ENCODE results near the gene POLR3E. TPM values are rescaled to one million over a fixed set of nuclear protein-coding genes. Genes with fewer than 3 reads are reported as not detected.

POLR3E gene
- total RNA-seq, 1 donor from 2014 or later: 106 TPM

DNA sequence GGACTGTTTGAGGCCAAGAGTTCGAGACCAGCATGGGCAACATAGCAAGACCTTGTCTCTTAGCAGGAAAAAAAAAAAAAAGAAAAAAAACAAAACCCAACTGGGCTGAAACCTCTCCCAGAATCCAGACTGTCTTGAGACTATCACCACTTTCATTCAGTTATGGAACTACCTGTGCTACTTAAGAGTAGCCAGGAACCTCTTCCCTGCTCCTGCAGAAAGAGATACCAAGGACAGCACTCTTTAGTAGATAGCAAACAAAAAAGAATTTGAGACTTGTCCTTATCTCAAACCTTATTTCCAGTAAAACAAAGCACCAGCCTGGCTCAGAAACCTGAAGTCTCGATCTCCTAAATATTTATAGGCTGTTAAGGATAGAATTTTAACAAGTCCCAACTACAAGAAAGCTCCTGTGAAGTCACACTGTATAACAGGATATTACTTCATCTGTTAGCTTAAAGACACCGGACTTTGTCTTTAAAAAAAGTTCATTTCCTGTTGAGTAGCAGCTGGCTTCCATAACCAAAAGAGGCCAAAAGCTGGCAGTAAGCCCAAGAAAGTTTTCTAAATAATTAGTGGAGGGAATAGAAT, 72.1 kb downstream of the POLR3E start:
- no peak overlapping the region for H3K27ac Mint-ChIP-seq
- intact Hi-C loops (cut with micrococcal nuclease): no loop called here
- no peaks in the 10 kb centered on the region for H3K27me3 Mint-ChIP-seq (ENCODE audit: low read depth)
- H3K4me1 Mint-ChIP-seq (ENCODE audit: low read depth): peaks cover 65% of the 10 kb centered on the region
- H3K9me3 Mint-ChIP-seq: no peaks in the 10 kb centered on the region
- no peak overlapping the region for H3K4me3 Mint-ChIP-seq (ENCODE audit: low read depth)
- peaks cover 66% of the 10 kb centered on the region for H3K36me3 Mint-ChIP-seq (ENCODE audit: low read depth)
- no peak for DNase-seq (ENCODE audit: low spot score)

DNA sequence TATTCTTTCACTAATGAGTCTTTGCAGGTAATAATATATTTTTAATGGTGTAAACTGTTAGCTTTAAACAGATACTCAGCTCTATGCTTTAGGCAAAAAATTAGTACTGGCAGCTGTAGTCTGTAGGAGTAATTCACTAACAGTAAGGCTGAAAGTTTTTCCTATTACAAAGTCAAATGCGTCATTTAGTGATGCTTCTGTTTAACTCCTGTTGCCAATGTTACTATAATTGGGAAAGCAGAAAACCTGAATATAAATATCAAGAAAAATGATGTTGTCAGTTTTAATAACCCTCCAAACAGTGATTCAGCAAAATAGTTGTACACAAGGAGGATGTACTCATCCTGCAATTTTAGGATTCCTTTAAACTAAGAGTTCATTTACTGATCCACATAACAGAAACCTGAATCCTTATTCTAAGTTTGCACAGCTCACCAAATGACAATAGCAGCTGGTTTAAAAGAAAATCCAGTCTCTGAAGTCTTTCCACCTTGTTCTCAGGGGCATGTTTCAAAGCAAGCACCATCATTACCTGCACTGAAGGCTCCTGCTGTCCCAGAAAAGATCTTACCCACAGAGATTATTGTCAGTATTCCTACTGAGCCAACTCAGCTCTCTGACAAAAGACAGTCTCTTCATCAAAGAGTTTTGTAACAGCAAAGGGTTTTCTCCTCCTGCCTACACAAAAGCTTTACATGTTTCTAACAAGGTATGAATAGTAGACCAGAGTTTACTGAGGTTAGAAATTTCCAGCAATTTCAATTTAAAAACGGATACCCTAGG, 73.0 kb downstream of the POLR3E start:
- no peak for DNase-seq (ENCODE audit: low spot score)
- Mint-ChIP-seq H3K27ac (peak overlapping the region; percentile 38), H3K27me3 (ENCODE audit: low read depth) (peaks cover under 1% of the 10 kb centered on the region), H3K4me1 (ENCODE audit: low read depth) (peaks cover 63% of the 10 kb centered on the region), H3K9me3 (no peaks in the 10 kb centered on the region), H3K4me3 (ENCODE audit: low read depth) (peak overlapping the region; percentile 37), H3K36me3 (ENCODE audit: low read depth) (peaks cover 57% of the 10 kb centered on the region)
- intact Hi-C loops (cut with micrococcal nuclease): loop anchor here (1.0 to 5.0 kb wide), 3 partner anchors 17 to 418 kb away; partner anchors contain the start of gene UQCRC2

DNA sequence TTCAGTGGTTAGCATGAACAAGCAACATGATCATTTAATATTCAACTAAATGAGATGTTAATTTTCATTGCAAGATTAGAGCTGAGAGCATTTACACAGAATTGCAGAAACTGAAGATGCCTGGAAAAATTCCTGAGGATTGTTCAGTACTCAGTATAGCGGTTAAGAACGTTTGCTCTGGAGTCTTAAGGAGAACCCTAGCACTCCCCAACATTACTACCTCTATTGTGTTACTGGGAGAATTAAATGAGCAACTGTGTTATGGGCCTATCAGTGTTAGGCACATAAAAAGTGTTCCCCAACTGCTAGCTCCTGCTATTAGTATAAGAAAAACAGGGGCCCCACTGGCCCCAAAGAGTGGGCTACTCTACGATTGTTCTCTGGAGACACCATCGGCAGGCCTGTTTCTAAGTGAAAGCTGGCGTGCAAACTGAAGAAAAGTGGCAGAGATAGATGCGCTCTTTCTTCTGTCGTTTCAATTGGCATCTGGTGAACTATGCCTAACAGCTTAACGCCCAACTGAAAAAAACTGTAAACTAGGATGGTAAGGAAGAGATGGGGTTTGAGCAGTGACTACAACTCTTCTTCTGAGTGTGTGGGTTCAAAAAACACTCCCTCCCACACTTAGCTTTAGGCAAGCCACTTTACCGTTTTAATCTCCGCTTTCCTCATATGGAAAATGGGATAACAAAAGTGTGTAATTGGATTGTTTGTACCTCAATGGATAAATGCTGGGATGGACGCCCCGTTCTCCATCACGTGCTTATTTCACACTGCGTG, 75.9 kb downstream of the POLR3E start:
- H3K9me3 Mint-ChIP-seq: no peaks in the 10 kb centered on the region
- H3K27me3 Mint-ChIP-seq (ENCODE audit: low read depth): peaks cover 5% of the 10 kb centered on the region
- peak overlapping the region; percentile 93 for H3K27ac Mint-ChIP-seq
- DNase-seq (ENCODE audit: low spot score): no peak
- H3K4me3 Mint-ChIP-seq (ENCODE audit: low read depth): peak overlapping the region; percentile 95
- peaks cover 39% of the 10 kb centered on the region for H3K36me3 Mint-ChIP-seq (ENCODE audit: low read depth)
- intact Hi-C loops (cut with micrococcal nuclease): loop anchor here (1.0 to 5.0 kb wide), 4 partner anchors 16 to 421 kb away; partner anchors contain the start of gene UQCRC2
- H3K4me1 Mint-ChIP-seq (ENCODE audit: low read depth): peaks cover 47% of the 10 kb centered on the region

DNA sequence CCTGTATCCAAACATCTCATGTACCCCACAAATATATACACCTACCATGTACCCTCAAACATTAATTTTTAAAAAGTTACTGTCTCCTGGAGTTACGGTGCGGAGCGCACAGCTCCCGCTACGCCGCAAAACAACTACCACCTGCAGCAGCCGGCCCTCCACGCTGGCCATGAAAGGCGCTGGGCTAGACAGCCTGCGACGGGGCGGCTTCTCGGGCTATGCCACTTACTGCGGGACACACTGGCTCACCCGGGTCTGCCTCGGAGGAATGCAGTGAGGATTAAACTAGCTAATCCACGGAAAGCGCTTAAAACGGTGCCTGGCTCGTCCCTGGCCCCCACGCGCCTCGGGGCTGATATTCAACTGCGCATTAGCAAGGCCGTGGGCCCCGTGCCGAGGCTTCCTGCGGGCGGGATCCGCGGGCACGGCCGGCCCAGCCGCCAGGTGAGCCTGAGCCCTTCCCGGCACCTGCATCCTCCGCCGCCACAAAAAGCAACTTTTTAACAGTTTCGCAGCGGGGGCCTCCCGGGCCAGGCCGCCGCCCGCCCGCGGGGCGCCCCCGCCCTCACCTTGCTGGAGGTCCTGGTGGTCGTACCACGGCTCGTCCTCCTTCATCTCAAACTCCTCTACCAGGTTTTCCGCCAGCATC, 76.6 kb downstream of the POLR3E start:
- H3K4me3 Mint-ChIP-seq (ENCODE audit: low read depth): peak overlapping the region; percentile 95
- peak; percentile 35 for DNase-seq (ENCODE audit: low spot score)
- peaks cover 42% of the 10 kb centered on the region for H3K4me1 Mint-ChIP-seq (ENCODE audit: low read depth)

DNA sequence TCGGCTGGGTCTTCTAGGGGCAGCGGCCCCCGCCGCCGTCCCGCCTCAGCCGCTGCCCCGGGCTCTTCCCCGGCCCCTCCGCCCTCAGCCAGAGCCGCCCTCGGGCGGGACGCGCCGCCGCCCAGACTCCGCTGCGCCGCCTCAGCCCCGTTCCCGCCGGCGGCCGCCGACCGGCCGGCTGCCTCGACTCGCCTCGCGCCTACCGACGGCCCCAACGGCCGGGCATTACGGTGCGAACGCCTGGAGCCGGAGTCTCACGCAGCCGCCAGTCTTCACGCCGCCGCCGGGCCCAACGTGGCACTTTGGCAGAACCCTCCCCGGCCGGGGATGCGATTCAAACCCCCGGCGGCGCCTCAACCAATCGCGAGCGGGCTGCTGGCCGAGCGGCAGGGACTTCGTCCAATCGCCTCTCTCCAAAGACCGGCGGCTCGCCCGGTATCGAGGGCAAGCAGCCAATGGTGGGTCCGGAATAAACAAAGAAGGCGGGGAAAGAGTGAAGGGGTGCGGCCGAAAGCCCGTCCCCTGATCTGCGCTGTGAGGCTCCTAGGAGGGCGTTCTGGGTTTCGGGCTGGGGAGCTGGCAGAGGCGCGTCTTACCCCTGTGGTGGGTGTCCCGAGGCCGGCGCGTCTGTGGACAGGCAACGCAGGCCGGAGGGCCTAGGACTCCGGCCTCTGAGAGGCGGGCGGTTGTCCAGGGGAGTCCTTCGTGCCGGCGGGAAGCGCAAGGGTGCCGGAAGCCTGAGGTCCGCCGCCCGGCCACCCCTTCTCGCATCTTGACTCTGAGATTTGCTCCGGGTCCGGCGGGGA, 77.3 kb downstream of the POLR3E start, which contains the start of gene CDR2:
Gene CDR2 (minus strand): TSS at position 309 of the 806 bp plus-strand sequence. CDS start 310 bp downstream, outside the sequence.
- intact Hi-C loops (cut with micrococcal nuclease): loop anchor here (1.0 to 5.0 kb wide), 3 partner anchors 21 to 422 kb away; partner anchors contain the start of gene UQCRC2
- Mint-ChIP-seq H3K4me1 (ENCODE audit: low read depth) (peaks cover 36% of the 10 kb centered on the region), H3K27me3 (ENCODE audit: low read depth) (peaks cover 5% of the 10 kb centered on the region), H3K4me3 (ENCODE audit: low read depth) (peak within 1 kb of the TSS; percentile 95), H3K27ac (peak within 1 kb of the TSS; percentile 93), H3K36me3 (ENCODE audit: low read depth) (peaks cover 30% of the 10 kb centered on the region), H3K9me3 (no peaks in the 10 kb centered on the region)
- peak; percentile 98 for DNase-seq (ENCODE audit: low spot score)

More for the DNA sequence above, 76.6 kb downstream of the POLR3E start:
- H3K27me3 Mint-ChIP-seq (ENCODE audit: low read depth): peaks cover 5% of the 10 kb centered on the region
- no peaks in the 10 kb centered on the region for H3K9me3 Mint-ChIP-seq
- H3K36me3 Mint-ChIP-seq (ENCODE audit: low read depth): peaks cover 35% of the 10 kb centered on the region
- H3K27ac Mint-ChIP-seq: peak overlapping the region; percentile 93
- intact Hi-C loops (cut with micrococcal nuclease): loop anchor here (1.0 to 5.0 kb wide), 5 partner anchors 16 to 421 kb away; partner anchors contain the start of gene UQCRC2

DNA sequence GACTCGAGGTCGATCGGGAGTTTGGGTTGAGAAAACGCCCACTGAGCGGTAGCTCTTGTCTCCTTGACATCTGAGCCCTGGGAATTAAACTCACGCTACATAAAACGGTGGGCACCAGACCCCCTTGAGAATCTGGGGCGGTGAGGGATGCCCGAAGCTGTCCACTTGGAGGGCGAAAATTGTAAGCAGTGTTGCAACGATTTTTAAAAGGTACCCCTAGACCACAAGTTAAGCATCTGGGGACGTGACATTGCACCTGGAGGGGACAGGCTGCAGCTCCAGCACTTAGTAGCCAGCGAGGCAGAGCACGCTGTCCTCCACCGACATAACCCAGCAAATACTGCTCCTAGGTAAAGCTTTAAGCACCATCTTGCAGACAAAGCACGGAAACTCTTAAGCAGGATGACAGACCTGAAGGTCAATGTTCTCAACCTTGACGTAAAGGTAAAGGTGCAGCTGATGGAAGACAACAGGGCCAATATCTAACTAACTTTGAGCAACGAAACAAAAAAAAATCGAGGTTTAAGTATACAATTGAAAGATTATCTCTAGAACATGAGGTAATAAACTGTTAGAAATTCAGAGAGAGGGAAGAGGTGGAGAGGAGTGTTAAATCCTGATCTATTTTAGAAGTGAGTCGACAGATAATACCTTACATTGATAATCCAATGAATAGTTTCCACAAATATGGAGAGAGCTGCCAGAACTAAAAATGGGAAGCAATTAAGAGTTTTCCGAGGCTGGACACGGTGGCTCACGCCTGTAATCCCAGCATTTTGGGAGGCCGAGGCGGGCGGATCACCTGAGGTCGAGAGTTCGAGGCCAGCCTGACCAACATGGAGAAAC, 78.1 kb downstream of the POLR3E start:
- Mint-ChIP-seq H3K27ac (no peak overlapping the region), H3K9me3 (no peaks in the 10 kb centered on the region), H3K4me3 (ENCODE audit: low read depth) (peak overlapping the region; percentile 92), H3K4me1 (ENCODE audit: low read depth) (peaks cover 31% of the 10 kb centered on the region), H3K27me3 (ENCODE audit: low read depth) (peaks cover 5% of the 10 kb centered on the region), H3K36me3 (ENCODE audit: low read depth) (peaks cover 29% of the 10 kb centered on the region)
- intact Hi-C loops (cut with micrococcal nuclease): no loop called here
- no peak for DNase-seq (ENCODE audit: low spot score)

DNA sequence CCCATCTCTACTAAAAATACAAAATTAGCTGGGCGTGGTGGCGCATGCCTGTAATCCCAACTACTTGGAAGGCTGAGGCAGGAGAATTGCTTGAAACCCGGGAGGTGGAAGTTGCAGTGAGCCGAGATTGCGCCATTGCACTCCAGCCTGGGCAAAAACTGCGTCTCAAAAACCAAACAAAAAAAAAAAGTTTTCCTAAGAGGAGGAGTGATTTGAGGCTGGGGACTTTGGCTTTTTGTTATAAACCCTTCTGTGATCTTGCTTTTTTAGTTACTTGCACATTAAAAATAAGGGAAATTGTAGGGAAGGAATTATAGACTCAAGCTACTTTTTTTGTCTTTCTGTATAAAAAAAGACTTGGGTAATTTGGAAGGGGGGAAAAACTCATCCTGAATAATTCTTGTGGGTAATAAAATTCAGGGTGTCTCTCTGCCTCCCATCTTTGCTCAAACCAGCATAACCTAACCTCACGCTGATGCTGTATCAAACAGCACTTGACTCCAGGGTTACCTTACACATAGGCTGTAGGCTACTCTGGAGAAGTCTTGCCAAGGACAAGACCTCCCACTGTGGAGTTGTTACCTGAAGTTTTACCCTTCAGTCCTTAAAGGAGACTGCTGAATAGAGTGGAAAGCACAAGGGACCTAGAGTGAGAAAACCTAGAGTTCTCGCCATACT, 78.9 kb downstream of the POLR3E start:
- no peak for DNase-seq (ENCODE audit: low spot score)
- Mint-ChIP-seq H3K4me3 (ENCODE audit: low read depth) (no peak overlapping the region), H3K4me1 (ENCODE audit: low read depth) (peaks cover 29% of the 10 kb centered on the region), H3K27ac (no peak overlapping the region), H3K27me3 (ENCODE audit: low read depth) (peaks cover 5% of the 10 kb centered on the region), H3K36me3 (ENCODE audit: low read depth) (peaks cover 26% of the 10 kb centered on the region), H3K9me3 (no peaks in the 10 kb centered on the region)
- intact Hi-C loops (cut with micrococcal nuclease): no loop called here

DNA sequence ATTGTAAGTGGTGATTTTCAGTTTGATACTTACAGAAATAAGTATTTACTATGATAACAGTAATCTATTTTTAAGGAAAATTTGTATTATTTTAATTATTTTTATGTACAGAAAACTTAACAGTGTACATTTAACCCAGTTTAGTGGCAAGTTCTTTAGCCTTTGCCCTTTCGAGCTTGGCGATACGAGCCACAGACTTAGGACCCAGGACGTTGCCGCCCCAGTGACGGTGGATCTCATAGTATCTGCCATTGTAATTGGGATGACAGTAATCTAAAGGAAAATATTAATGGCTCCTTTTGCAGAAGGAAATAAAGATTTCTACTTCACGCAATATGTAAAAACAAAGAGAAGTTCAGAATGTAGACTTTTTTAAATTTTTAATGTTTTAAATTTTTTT, 82.4 kb downstream of the POLR3E start:
- Mint-ChIP-seq H3K4me3 (ENCODE audit: low read depth) (no peak overlapping the region), H3K27ac (no peak overlapping the region)

DNA sequence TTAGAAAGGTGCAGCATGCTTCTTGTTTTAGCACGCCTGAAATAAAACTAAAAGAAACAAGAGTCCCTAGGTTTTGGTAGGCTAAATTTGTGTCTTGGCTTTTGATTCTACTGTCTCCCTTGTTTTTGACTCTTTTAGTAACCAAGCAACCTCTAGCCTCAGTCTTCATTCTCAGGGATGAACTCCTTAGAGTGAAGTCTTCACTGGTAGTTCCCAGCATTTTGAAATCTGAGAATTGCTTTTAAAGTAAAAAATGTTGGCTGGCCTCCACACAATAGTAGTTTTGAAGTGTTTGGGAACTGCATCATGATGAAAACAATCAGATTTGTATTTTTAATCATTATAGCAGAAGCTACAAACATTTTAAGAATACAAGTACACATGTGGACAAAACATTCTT, 83.3 kb downstream of the POLR3E start:
- Mint-ChIP-seq H3K9me3 (no peaks in the 10 kb centered on the region), H3K4me1 (ENCODE audit: low read depth) (peaks cover 11% of the 10 kb centered on the region), H3K27ac (no peak overlapping the region), H3K4me3 (ENCODE audit: low read depth) (no peak overlapping the region), H3K27me3 (ENCODE audit: low read depth) (peaks cover 2% of the 10 kb centered on the region), H3K36me3 (ENCODE audit: low read depth) (peaks cover 5% of the 10 kb centered on the region)
- intact Hi-C loops (cut with micrococcal nuclease): no loop called here
- no peak for DNase-seq (ENCODE audit: low spot score)

More for the DNA sequence above, 82.4 kb downstream of the POLR3E start:
- no peak for DNase-seq (ENCODE audit: low spot score)
- no peaks in the 10 kb centered on the region for H3K9me3 Mint-ChIP-seq
- peaks cover 5% of the 10 kb centered on the region for H3K27me3 Mint-ChIP-seq (ENCODE audit: low read depth)
- intact Hi-C loops (cut with micrococcal nuclease): no loop called here
- no peaks in the 10 kb centered on the region for H3K36me3 Mint-ChIP-seq (ENCODE audit: low read depth)
- peaks cover 17% of the 10 kb centered on the region for H3K4me1 Mint-ChIP-seq (ENCODE audit: low read depth)

DNA sequence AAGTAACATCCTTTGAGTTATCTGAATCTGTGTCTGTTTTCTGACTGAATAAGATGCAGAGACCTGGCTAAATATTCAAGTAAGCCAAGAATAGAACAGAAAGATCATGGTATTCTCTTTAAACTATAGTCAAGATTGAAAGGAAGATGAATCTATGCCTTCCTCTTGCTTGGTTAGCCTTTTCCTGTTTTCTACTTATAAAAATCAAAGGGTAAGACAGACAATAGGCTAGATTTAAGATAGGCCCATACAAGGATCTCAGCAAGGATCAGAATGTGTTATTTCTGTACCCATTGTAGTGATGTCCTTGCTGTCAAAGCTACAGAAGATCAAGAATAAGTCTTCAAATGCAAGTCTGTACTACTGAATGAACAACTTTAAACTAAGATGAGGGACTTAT, 84.2 kb downstream of the POLR3E start:
- Mint-ChIP-seq H3K27me3 (ENCODE audit: low read depth) (peaks cover 2% of the 10 kb centered on the region), H3K4me1 (ENCODE audit: low read depth) (peaks cover 10% of the 10 kb centered on the region), H3K4me3 (ENCODE audit: low read depth) (no peak overlapping the region), H3K9me3 (no peaks in the 10 kb centered on the region), H3K36me3 (ENCODE audit: low read depth) (peaks cover 8% of the 10 kb centered on the region), H3K27ac (no peak overlapping the region)
- intact Hi-C loops (cut with micrococcal nuclease): no loop called here
- no peak for DNase-seq (ENCODE audit: low spot score)

DNA sequence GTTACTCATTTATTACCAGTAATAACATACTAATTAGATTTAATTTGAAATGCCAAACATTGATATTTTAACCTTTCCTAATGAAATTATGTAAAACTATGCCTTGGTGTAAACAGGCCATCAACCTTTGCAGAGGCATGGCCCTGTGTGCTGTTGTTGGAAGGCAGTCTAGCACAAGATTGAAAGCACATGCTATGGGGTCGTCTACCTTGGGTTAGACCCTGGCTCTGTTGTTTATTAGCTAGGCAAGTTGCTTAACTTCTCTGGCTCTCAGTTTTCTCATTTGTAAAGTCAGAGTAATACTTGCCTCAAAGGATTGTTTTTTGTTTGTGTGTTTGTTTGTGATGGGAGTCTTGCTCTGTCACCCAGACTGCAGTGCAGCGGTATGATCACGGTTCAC, 86.6 kb downstream of the POLR3E start:
- intact Hi-C loops (cut with micrococcal nuclease): no loop called here
- Mint-ChIP-seq H3K27ac (no peak overlapping the region), H3K4me3 (ENCODE audit: low read depth) (no peak overlapping the region), H3K27me3 (ENCODE audit: low read depth) (no peaks in the 10 kb centered on the region), H3K4me1 (ENCODE audit: low read depth) (peaks cover 10% of the 10 kb centered on the region), H3K9me3 (no peaks in the 10 kb centered on the region), H3K36me3 (ENCODE audit: low read depth) (peaks cover 10% of the 10 kb centered on the region)
- DNase-seq (ENCODE audit: low spot score): no peak
